HuH-7.5 (cell line): ENCODE results near the gene LRRC8A.
"Not testable (repeated sequence)": the region's sequence is repeated elsewhere in the genome, so short reads cannot be mapped to it uniquely, and the experiment has no call there.

ENCODE experiments used
- DNase-seq: peaks from one replicate; pipeline ENCODE4 v3.0.0; 2011; ENCODE audit warnings: low spot score

LRRC8A gene

GRCh38 chr9:128921881-128922763 lies 40.2 kb downstream of the LRRC8A start:
- no peak for DNase-seq

- no peak for DNase-seq
Measured at GRCh38 chr9:128923493-128923883, 41.6 kb downstream of the LRRC8A start.

GRCh38 chr9:128927731-128928411 lies 45.9 kb downstream of the LRRC8A start:
- peak; percentile 84 for DNase-seq

- DNase-seq = no peak
Measured at GRCh38 chr9:128928624-128929023, 46.7 kb downstream of the LRRC8A start.

- DNase-seq = no peak
Measured at GRCh38 chr9:128929560-128929959, 47.6 kb downstream of the LRRC8A start.

GRCh38 chr9:128933731-128934130 lies 51.8 kb downstream of the LRRC8A start:
- no peak for DNase-seq

- no peak for DNase-seq
Measured at GRCh38 chr9:128936171-128936865, 54.4 kb downstream of the LRRC8A start.

- DNase-seq = no peak
Measured at GRCh38 chr9:128937310-128938165, 55.6 kb downstream of the LRRC8A start.

- no peak for DNase-seq
Measured at GRCh38 chr9:128940271-128940921, 58.5 kb downstream of the LRRC8A start.

- DNase-seq = no peak
Measured at GRCh38 chr9:128940946-128941755, 59.2 kb downstream of the LRRC8A start.

- DNase-seq = no peak
Measured at GRCh38 chr9:128943832-128944620, 62.1 kb downstream of the LRRC8A start.

GRCh38 chr9:128944966-128945365 lies 63.0 kb downstream of the LRRC8A start:
- not testable (repeated sequence) for DNase-seq

GRCh38 chr9:128945798-128946501 lies 64.0 kb downstream of the LRRC8A start:
- no peak for DNase-seq

GRCh38 chr9:128946571-128947276 lies 64.8 kb downstream of the LRRC8A start:
- DNase-seq = peak; percentile 47

- no peak for DNase-seq
Measured at GRCh38 chr9:128947277-128947526, 65.3 kb downstream of the LRRC8A start.

GRCh38 chr9:128947527-128948301 lies 65.8 kb downstream of the LRRC8A start, which contains the start of the genes DOLK and NUP188:
Gene DOLK, minus strand, starts transcription at chr9:128947603. Its CDS starts 300 bp downstream, at chr9:128947303.
Gene NUP188, plus strand, starts transcription at chr9:128947699. Its CDS starts 21 bp downstream, at chr9:128947720.
- peak; percentile 96 for DNase-seq

GRCh38 chr9:128961403-128961802 lies 79.5 kb downstream of the LRRC8A start:
- not testable (repeated sequence) for DNase-seq
